ENCODE data around the gene GPR151.

DNA sequence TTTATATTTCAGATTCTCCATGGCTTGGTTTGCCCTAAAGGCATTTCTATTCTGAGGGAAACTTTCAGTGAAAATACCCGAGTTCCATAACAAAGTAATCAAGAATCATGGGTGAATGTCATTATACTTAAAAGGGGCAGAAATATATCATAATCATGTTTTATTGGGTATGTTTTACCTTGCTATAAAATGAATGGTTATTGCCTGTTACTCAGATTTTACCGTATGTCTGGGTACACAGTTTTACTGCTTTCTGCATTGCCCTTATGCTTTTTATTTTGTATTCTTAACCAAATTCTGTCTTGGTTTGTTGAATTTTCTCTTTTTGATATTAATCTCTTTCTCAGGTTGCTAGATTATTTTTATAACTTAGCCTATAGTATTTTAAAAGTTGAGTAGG is 2.5 kb downstream of the GPR151 start:
- TF ChIP-seq, protein P1, sequence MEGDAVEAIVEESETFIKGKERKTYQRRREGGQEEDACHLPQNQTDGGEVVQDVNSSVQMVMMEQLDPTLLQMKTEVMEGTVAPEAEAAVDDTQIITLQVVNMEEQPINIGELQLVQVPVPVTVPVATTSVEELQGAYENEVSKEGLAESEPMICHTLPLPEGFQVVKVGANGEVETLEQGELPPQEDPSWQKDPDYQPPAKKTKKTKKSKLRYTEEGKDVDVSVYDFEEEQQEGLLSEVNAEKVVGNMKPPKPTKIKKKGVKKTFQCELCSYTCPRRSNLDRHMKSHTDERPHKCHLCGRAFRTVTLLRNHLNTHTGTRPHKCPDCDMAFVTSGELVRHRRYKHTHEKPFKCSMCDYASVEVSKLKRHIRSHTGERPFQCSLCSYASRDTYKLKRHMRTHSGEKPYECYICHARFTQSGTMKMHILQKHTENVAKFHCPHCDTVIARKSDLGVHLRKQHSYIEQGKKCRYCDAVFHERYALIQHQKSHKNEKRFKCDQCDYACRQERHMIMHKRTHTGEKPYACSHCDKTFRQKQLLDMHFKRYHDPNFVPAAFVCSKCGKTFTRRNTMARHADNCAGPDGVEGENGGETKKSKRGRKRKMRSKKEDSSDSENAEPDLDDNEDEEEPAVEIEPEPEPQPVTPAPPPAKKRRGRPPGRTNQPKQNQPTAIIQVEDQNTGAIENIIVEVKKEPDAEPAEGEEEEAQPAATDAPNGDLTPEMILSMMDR (IDR thresholded peaks at IDR 0.05; ENCODE audit: insufficient read depth, low read depth, low read length), result no peak
- TF ChIP-seq EZH2 (IDR thresholded peaks at IDR 0.05; ENCODE audit: insufficient read depth, low read length), result no peak

Measured in astrocyte (in vitro differentiated cells and primary cell).